ENCODE data around the gene CACNA1C.

Gene CACNA1C

GRCh38 chr12:2664721-2665577 lies 612.2 kb downstream of the CACNA1C start:
- no peak for DNase-seq (ENCODE audit: low read depth)
- no peak overlapping the region for H3K4me3 ChIP-seq (ENCODE audit: low read depth, low read length)

GRCh38 chr12:2666411-2666810 lies 613.6 kb downstream of the CACNA1C start:
- H3K4me3 ChIP-seq (ENCODE audit: low read depth, low read length): no peak overlapping the region
- TF ChIP-seq MYC (IDR thresholded peaks at IDR 0.05; ENCODE audit: low read depth, low read length): no peak
- TF ChIP-seq MAX (IDR thresholded peaks at IDR 0.05; ENCODE audit: low read depth, low read length): no peak
- TF ChIP-seq CTCF (IDR thresholded peaks at IDR 0.05; ENCODE audit: low read depth, low read length): no peak
- no peak for TF ChIP-seq POLR2A (IDR thresholded peaks at IDR 0.05; ENCODE audit: extremely low read depth, insufficient read length)
- no peak for DNase-seq (ENCODE audit: low read depth)

More at GRCh38 chr12:2664721-2665577, 612.2 kb downstream of the CACNA1C start:
- no peak for TF ChIP-seq POLR2A (IDR thresholded peaks at IDR 0.05; ENCODE audit: extremely low read depth, insufficient read length)
- TF ChIP-seq MAX (IDR thresholded peaks at IDR 0.05; ENCODE audit: low read depth, low read length): no peak
- TF ChIP-seq MYC (IDR thresholded peaks at IDR 0.05; ENCODE audit: low read depth, low read length): no peak
- no peak for TF ChIP-seq CTCF (IDR thresholded peaks at IDR 0.05; ENCODE audit: low read depth, low read length)

GRCh38 chr12:2666846-2667245 lies 614.1 kb downstream of the CACNA1C start:
- no peak overlapping the region for H3K4me3 ChIP-seq (ENCODE audit: low read depth, low read length)
- TF ChIP-seq CTCF (IDR thresholded peaks at IDR 0.05; ENCODE audit: low read depth, low read length): no peak
- TF ChIP-seq MYC (IDR thresholded peaks at IDR 0.05; ENCODE audit: low read depth, low read length): no peak
- no peak for TF ChIP-seq MAX (IDR thresholded peaks at IDR 0.05; ENCODE audit: low read depth, low read length)
- no peak for TF ChIP-seq POLR2A (IDR thresholded peaks at IDR 0.05; ENCODE audit: extremely low read depth, insufficient read length)
- DNase-seq (ENCODE audit: low read depth): no peak

- no peak for DNase-seq (ENCODE audit: low read depth)
- TF ChIP-seq POLR2A (IDR thresholded peaks at IDR 0.05; ENCODE audit: extremely low read depth, insufficient read length) (no peak), CTCF (IDR thresholded peaks at IDR 0.05; ENCODE audit: low read depth, low read length) (no peak), MYC (IDR thresholded peaks at IDR 0.05; ENCODE audit: low read depth, low read length) (no peak), MAX (IDR thresholded peaks at IDR 0.05; ENCODE audit: low read depth, low read length) (no peak)
- no peak overlapping the region for H3K4me3 ChIP-seq (ENCODE audit: low read depth, low read length)
Observed at GRCh38 chr12:2667716-2668440, 615.1 kb downstream of the CACNA1C start.

GRCh38 chr12:2668816-2669215 lies 616.0 kb downstream of the CACNA1C start:
- TF ChIP-seq MYC (IDR thresholded peaks at IDR 0.05; ENCODE audit: low read depth, low read length): no peak
- no peak for TF ChIP-seq POLR2A (IDR thresholded peaks at IDR 0.05; ENCODE audit: extremely low read depth, insufficient read length)
- no peak for TF ChIP-seq MAX (IDR thresholded peaks at IDR 0.05; ENCODE audit: low read depth, low read length)
- TF ChIP-seq CTCF (IDR thresholded peaks at IDR 0.05; ENCODE audit: low read depth, low read length): no peak
- no peak for DNase-seq (ENCODE audit: low read depth)
- no peak overlapping the region for H3K4me3 ChIP-seq (ENCODE audit: low read depth, low read length)
